Measurements from ENCODE around the gene GMDS. TPM values are rescaled to one million over a fixed set of nuclear protein-coding genes. Genes with fewer than 3 reads are reported as not detected.

Gene GMDS
- total RNA-seq, 1 experiment from 2014 or later, result 31.1 TPM

DNA sequence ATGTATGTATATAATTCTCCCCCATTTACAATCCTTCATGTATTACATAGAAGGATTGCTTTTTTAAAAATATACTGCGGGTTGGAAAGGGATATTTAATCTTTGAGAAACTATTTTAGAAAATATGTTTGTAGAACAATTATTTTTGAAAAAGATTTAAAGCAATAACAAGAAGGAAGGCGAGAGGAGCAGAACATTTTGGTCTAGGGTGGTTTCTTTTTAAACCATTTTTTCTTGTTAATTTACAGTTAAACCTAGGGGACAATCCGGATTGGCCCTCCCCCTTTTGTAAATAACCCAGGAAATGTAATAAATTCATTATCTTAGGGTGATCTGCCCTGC, 632.1 kb downstream of the GMDS start:
- BruUV-seq (replicated peaks), result no TSS peak
- peaks cover 7% of the 10 kb centered on the region for H3K4me1 ChIP-seq
- Mint-ChIP-seq H3K4me1 (ENCODE audit: low read depth, unreplicated experiment) (no peaks in the 10 kb centered on the region), H3K27ac (ENCODE audit: unreplicated experiment) (no peak overlapping the region), H3K4me3 (ENCODE audit: unreplicated experiment) (no peak overlapping the region), H3K36me3 (ENCODE audit: insufficient read depth, unreplicated experiment) (peaks cover 14% of the 10 kb centered on the region), H3K9me3 (ENCODE audit: unreplicated experiment) (no peaks in the 10 kb centered on the region), H3K27me3 (ENCODE audit: insufficient read depth, unreplicated experiment) (peaks cover 2% of the 10 kb centered on the region)
- ChIA-PET CTCF (no interaction called here), POLR2A (no interaction called here)
- no peak overlapping the region for H3K4me3 ChIP-seq (ENCODE audit: low read depth, low read length)
- TF ChIP-seq, protein P1, sequence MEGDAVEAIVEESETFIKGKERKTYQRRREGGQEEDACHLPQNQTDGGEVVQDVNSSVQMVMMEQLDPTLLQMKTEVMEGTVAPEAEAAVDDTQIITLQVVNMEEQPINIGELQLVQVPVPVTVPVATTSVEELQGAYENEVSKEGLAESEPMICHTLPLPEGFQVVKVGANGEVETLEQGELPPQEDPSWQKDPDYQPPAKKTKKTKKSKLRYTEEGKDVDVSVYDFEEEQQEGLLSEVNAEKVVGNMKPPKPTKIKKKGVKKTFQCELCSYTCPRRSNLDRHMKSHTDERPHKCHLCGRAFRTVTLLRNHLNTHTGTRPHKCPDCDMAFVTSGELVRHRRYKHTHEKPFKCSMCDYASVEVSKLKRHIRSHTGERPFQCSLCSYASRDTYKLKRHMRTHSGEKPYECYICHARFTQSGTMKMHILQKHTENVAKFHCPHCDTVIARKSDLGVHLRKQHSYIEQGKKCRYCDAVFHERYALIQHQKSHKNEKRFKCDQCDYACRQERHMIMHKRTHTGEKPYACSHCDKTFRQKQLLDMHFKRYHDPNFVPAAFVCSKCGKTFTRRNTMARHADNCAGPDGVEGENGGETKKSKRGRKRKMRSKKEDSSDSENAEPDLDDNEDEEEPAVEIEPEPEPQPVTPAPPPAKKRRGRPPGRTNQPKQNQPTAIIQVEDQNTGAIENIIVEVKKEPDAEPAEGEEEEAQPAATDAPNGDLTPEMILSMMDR (IDR thresholded peaks at IDR 0.05; ENCODE audit: insufficient read depth in 1 of 2, low read depth in 1 of 2, low read length in 1 of 2, severe bottlenecking in 1 of 2, unreplicated experiment in 1 of 2), result no peak
- intact Hi-C loops (cut with micrococcal nuclease; ENCODE audit: unreplicated experiment), result loop anchor here (2.0 kb wide), 1 partner anchor 27 kb away; no protein-coding TSS in a partner anchor
- no peak for DNase-seq
- H3K9me3 ChIP-seq, result no peaks in the 10 kb centered on the region
- H3K27me3 ChIP-seq (replicated peaks; ENCODE audit: control insufficient read depth, insufficient read depth, low read length), result no peaks in the 10 kb centered on the region
- H3K36me3 ChIP-seq (ENCODE audit: control insufficient read depth, insufficient read depth, low read length), result no peaks in the 10 kb centered on the region

DNA sequence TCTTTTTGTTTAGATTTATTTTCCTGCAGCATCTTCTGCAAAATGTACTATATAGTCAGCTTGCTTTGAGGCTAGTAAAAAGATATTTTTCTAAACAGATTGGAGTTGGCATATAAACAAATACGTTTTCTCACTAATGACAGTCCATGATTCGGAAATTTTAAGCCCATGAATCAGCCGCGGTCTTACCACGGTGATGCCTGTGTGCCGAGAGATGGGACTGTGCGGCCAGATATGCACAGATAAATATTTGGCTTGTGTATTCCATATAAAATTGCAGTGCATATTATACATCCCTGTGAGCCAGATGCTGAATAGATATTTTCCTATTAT, 632.5 kb downstream of the GMDS start:
- POLR2A ChIA-PET, result no interaction called here
- peaks cover 2% of the 10 kb centered on the region for H3K27me3 Mint-ChIP-seq (ENCODE audit: insufficient read depth, unreplicated experiment)

GRCh38 chr6:1612299-1612973, 633.0 kb downstream of the GMDS start:
- peak overlapping the region; percentile 60 for H3K4me3 ChIP-seq (ENCODE audit: low read depth, low read length)
- DNase-seq, result no peak
- no peaks in the 10 kb centered on the region for H3K9me3 ChIP-seq
- ChIA-PET POLR2A (no interaction called here), CTCF (interaction anchor here (0.7 to 1.6 kb wide), 2 partner anchors 13 to 29 kb away, joined by 3 to 8 read pairs; no protein-coding TSS in a partner anchor)
- Mint-ChIP-seq H3K27ac (ENCODE audit: unreplicated experiment) (peak overlapping the region; percentile 81), H3K4me1 (ENCODE audit: low read depth, unreplicated experiment) (no peaks in the 10 kb centered on the region), H3K36me3 (ENCODE audit: insufficient read depth, unreplicated experiment) (peaks cover 15% of the 10 kb centered on the region), H3K9me3 (ENCODE audit: unreplicated experiment) (no peaks in the 10 kb centered on the region), H3K4me3 (ENCODE audit: unreplicated experiment) (peak overlapping the region; percentile 86), H3K27me3 (ENCODE audit: insufficient read depth, unreplicated experiment) (peaks cover 2% of the 10 kb centered on the region)
- TF ChIP-seq, protein P1 (IDR thresholded peaks at IDR 0.05; ENCODE audit: insufficient read depth in 1 of 2, low read depth in 1 of 2, low read length in 1 of 2, severe bottlenecking in 1 of 2, unreplicated experiment in 1 of 2), result no peak
- H3K27me3 ChIP-seq (replicated peaks; ENCODE audit: control insufficient read depth, insufficient read depth, low read length), result no peaks in the 10 kb centered on the region
- H3K36me3 ChIP-seq (ENCODE audit: control insufficient read depth, insufficient read depth, low read length), result no peaks in the 10 kb centered on the region
- TSS peak; percentile 83 for BruUV-seq (replicated peaks)
- H3K4me1 ChIP-seq, result peaks cover 7% of the 10 kb centered on the region
- intact Hi-C loops (cut with micrococcal nuclease; ENCODE audit: unreplicated experiment), result loop anchor here (2.0 kb wide), 1 partner anchor 28 kb away; no protein-coding TSS in a partner anchor

More for the DNA sequence above, 632.5 kb downstream of the GMDS start:
- Mint-ChIP-seq H3K4me1 (ENCODE audit: low read depth, unreplicated experiment) (no peaks in the 10 kb centered on the region), H3K4me3 (ENCODE audit: unreplicated experiment) (no peak overlapping the region), H3K36me3 (ENCODE audit: insufficient read depth, unreplicated experiment) (peaks cover 15% of the 10 kb centered on the region), H3K27ac (ENCODE audit: unreplicated experiment) (no peak overlapping the region), H3K9me3 (ENCODE audit: unreplicated experiment) (no peaks in the 10 kb centered on the region)
- intact Hi-C loops (cut with micrococcal nuclease; ENCODE audit: unreplicated experiment), result loop anchor here (2.0 kb wide), 1 partner anchor 28 kb away; no protein-coding TSS in a partner anchor
- Histone ChIP-seq H3K36me3 (ENCODE audit: control insufficient read depth, insufficient read depth, low read length) (no peaks in the 10 kb centered on the region), H3K9me3 (no peaks in the 10 kb centered on the region), H3K27me3 (replicated peaks; ENCODE audit: control insufficient read depth, insufficient read depth, low read length) (no peaks in the 10 kb centered on the region), H3K4me1 (peaks cover 7% of the 10 kb centered on the region), H3K4me3 (ENCODE audit: low read depth, low read length) (no peak overlapping the region)
- TF ChIP-seq, protein P1 (IDR thresholded peaks at IDR 0.05; ENCODE audit: insufficient read depth in 1 of 2, low read depth in 1 of 2, low read length in 1 of 2, severe bottlenecking in 1 of 2, unreplicated experiment in 1 of 2), result no peak
- no peak for DNase-seq
- no TSS peak for BruUV-seq (replicated peaks)
- CTCF ChIA-PET, result no interaction called here

Data from Caco-2 (cell line).